Measurements from ENCODE around the gene MRPL46.

MRPL46 gene

DNA sequence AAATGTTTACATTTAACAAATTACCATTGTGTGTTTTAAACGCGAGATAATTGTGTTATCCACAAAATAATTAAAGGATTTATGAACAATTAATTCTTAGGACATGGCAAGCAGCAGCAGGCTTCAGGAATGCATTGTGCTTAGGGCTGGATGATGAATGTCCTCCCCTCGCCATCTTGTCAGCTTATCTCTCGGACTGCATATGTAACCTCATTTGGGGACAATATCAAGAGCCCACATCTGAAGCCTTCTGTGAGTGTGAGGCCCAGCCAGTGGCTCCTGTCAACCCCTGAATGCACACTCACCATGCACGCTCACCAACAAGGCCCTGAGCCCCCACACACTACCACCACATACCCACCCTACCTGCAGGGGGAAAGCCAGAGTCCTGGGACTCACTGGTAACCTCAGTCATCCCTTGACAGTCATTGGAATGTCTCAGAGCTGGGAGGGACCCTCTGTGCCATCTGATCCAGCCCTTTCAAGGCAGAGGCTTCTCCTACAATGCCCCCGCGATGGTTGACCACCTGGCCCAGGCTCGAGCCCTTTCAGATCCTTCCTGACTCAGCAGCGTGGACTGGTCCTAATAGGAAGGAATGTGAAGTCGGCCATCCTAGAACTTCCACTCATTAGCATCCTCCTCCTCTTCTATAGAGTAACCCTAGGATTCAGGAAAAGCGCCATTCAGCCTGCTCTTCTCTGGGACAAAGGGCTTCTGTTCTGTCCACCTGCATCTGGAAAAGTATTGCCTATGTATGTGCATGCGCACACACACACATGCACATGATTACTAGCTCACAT lies 38.2 kb downstream of the MRPL46 start:
- no peaks in the 10 kb centered on the region for H3K36me3 ChIP-seq (ENCODE audit: control insufficient read depth, insufficient read depth, low read length)
- peaks cover 7% of the 10 kb centered on the region for H3K4me1 ChIP-seq (ENCODE audit: control insufficient read depth, insufficient read depth, low read length)
- H3K27me3 ChIP-seq (ENCODE audit: control insufficient read depth, insufficient read depth, low read length, poor library complexity, severe bottlenecking), result peaks cover 9% of the 10 kb centered on the region
- WGBS, 2 experiments, result 88 to 92% methylated on average over 12 of the region's 12 CpGs
- no peak overlapping the region for H3K27ac ChIP-seq (ENCODE audit: insufficient read depth, low read depth, low read length, poor library complexity, severe bottlenecking)
- H3K9me3 ChIP-seq (ENCODE audit: control insufficient read depth, low read length), result no peaks in the 10 kb centered on the region
- H3K4me3 ChIP-seq (ENCODE audit: insufficient read depth, low read depth, low read length), result no peak overlapping the region

DNA sequence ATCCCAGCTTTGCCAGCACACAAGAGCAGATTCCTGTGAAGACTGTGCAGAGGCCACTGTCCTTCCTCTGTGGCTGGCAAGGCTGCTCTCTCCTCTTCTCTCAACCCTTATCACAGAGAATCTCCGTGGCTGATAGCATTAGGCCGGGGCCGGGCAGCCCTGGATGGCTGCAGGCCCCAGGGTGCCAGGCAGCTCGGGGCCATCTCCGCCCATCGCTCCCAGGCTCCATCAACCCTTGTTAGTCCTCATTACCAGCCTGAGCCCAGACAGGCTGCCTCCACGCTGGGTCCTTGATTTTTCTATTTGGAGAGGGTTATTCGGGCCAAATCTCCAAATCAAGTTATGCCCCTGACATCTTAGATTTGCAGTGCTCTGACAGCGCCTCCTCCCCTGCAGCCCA lies 39.1 kb downstream of the MRPL46 start:
- WGBS, 2 experiments, result 66 to 67% methylated on average over 9 of the region's 9 CpGs
- Histone ChIP-seq H3K27me3 (ENCODE audit: control insufficient read depth, insufficient read depth, low read length, poor library complexity, severe bottlenecking) (peaks cover 9% of the 10 kb centered on the region), H3K27ac (ENCODE audit: insufficient read depth, low read depth, low read length, poor library complexity, severe bottlenecking) (no peak overlapping the region), H3K36me3 (ENCODE audit: control insufficient read depth, insufficient read depth, low read length) (no peaks in the 10 kb centered on the region), H3K4me3 (ENCODE audit: insufficient read depth, low read depth, low read length) (no peak overlapping the region), H3K4me1 (ENCODE audit: control insufficient read depth, insufficient read depth, low read length) (peaks cover 7% of the 10 kb centered on the region), H3K9me3 (ENCODE audit: control insufficient read depth, low read length) (no peaks in the 10 kb centered on the region)

DNA sequence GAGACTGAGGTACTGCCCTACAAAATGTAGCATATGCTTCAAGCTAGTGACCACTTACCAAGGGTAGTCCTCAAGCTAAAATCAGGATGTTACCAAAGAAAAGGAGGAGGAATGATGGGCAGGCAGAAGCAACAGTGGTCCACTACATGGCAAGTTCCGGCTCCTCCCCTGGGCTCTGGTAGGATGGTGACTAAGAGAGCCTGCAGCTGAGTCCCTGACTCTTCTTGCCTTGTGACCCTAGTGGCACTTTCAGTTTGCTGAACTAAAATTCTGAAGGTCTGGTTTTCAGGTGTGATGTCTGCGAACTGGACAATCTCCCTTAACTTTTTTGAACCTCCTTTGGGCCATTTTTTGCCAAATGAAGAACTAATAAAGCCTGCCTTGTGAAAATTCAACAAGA lies 40.9 kb downstream of the MRPL46 start:
- WGBS, 2 experiments, result 83 to 90% methylated on average over 2 of the region's 2 CpGs
- Histone ChIP-seq H3K27ac (ENCODE audit: insufficient read depth, low read depth, low read length, poor library complexity, severe bottlenecking) (no peak overlapping the region), H3K27me3 (ENCODE audit: control insufficient read depth, insufficient read depth, low read length, poor library complexity, severe bottlenecking) (peaks cover 9% of the 10 kb centered on the region), H3K9me3 (ENCODE audit: control insufficient read depth, low read length) (no peaks in the 10 kb centered on the region), H3K4me1 (ENCODE audit: control insufficient read depth, insufficient read depth, low read length) (peaks cover 7% of the 10 kb centered on the region), H3K4me3 (ENCODE audit: insufficient read depth, low read depth, low read length) (no peak overlapping the region), H3K36me3 (ENCODE audit: control insufficient read depth, insufficient read depth, low read length) (no peaks in the 10 kb centered on the region)

DNA sequence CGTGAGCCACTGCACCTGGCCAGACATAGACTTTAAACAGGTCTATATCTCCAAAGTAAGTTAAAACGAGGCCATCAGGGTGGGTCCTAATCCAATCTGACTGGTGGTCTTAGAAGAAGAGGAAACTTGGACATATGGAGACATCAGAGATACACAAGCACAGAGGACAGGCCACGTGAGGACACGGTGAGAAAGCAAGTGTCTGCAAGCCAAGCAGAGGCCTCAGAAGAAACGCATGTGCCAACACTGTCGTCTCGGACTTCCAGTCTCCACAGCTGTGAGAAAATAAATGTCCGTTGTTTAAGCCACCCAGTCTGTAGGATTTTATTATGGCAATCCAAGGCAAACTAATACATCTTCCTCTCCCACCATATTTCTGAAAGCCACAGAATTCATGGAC lies 43.9 kb downstream of the MRPL46 start:
- H3K27me3 ChIP-seq (ENCODE audit: control insufficient read depth, insufficient read depth, low read length, poor library complexity, severe bottlenecking), result peaks cover 9% of the 10 kb centered on the region
- no peak overlapping the region for H3K27ac ChIP-seq (ENCODE audit: insufficient read depth, low read depth, low read length, poor library complexity, severe bottlenecking)
- H3K9me3 ChIP-seq (ENCODE audit: control insufficient read depth, low read length), result no peaks in the 10 kb centered on the region
- H3K4me3 ChIP-seq (ENCODE audit: insufficient read depth, low read depth, low read length), result no peak overlapping the region
- no peaks in the 10 kb centered on the region for H3K36me3 ChIP-seq (ENCODE audit: control insufficient read depth, insufficient read depth, low read length)
- WGBS, 2 experiments, result 91 to 95% methylated on average over 8 of the region's 8 CpGs
- H3K4me1 ChIP-seq (ENCODE audit: control insufficient read depth, insufficient read depth, low read length), result peaks cover 2% of the 10 kb centered on the region

DNA sequence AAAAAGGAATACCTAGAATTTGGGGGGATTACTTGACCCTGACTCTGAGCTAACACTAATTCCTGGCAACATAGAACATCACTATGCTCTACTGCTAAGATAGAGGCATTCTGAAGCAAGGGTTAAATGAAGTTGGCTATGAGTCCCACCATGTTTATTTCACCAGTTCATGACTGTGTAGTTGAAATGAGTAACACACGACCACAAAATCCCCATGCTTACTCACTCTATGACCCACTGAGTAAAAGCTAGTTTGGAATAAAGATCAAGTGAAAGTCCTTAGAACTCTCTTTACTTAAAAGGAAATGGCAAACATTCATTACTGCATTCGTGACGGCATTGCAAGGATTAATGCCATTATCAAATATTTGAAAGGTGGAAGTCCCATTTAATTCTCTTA lies 47.4 kb downstream of the MRPL46 start:
- Histone ChIP-seq H3K4me3 (ENCODE audit: insufficient read depth, low read depth, low read length) (no peak overlapping the region), H3K27me3 (ENCODE audit: control insufficient read depth, insufficient read depth, low read length, poor library complexity, severe bottlenecking) (no peaks in the 10 kb centered on the region), H3K36me3 (ENCODE audit: control insufficient read depth, insufficient read depth, low read length) (no peaks in the 10 kb centered on the region), H3K9me3 (ENCODE audit: control insufficient read depth, low read length) (no peaks in the 10 kb centered on the region), H3K27ac (ENCODE audit: insufficient read depth, low read depth, low read length, poor library complexity, severe bottlenecking) (no peak overlapping the region), H3K4me1 (ENCODE audit: control insufficient read depth, insufficient read depth, low read length) (no peaks in the 10 kb centered on the region)
- WGBS, 2 experiments, result 82 to 97% methylated on average over 3 of the region's 3 CpGs

All from ectodermal cell (in vitro differentiated cells).